GM12878 (cell line): ENCODE measurements around the gene FABP7. TPM values are rescaled to one million over a fixed set of nuclear protein-coding genes. Genes with fewer than 3 reads are reported as not detected.

Experiments used
- ATAC-seq: fragments of 200-7000 bp; cut with Tn5 transposase; 3 replicates; pipeline ENCODE4 v1.9.1; 2020; ENCODE audit warnings: mild to moderate bottlenecking, moderate library complexity
- BruUV-seq: library from RNA; stranded (reverse); fragments of 400-500 nt; replicated peaks from 2 replicates; lab custom pipeline; 2021; lab: Mats Ljungman, UMichigan
- CTCF ChIA-PET: fragments of 300-600 bp; sonication (Branson Sonifier 250); formaldehyde crosslinking; extraction: SDS; loops from one replicate; lab custom pipeline; 2021; ENCODE audit warnings: inconsistent platforms; lab: Yijun Ruan, JAX
- POLR2A ChIA-PET: fragments of 350-600 bp; formaldehyde crosslinking; extraction: SDS; loops from one replicate; lab custom pipeline; 2021; ENCODE audit warnings: inconsistent platforms; lab: Charles Lee
- RAD21 ChIA-PET: fragments of 300-600 bp; sonication (Branson Sonifier 250); formaldehyde crosslinking; loops from one replicate; lab custom pipeline; 2023; ENCODE audit warnings: antibody characterized with exemption; ENCODE audit not compliant: unreplicated experiment; lab: Charles Lee
- SMC1A ChIA-PET: fragments of 300-600 bp; sonication (Branson Sonifier 250); formaldehyde crosslinking; loops from one replicate; lab custom pipeline; 2023; ENCODE audit not compliant: unreplicated experiment, uncharacterized antibody; lab: Charles Lee
- DNase-seq: peaks from one replicate; pipeline ENCODE4 v3.0.0-alpha.2; 2011; ENCODE audit warnings: low read depth, low spot score
- FAIRE-seq: peaks from 3 replicates; lab custom pipeline; 2011; peaks lifted over from hg19 to GRCh38; lab: Jason Lieb, UNC
- H2AFZ ChIP-seq: 2 replicates; pipeline ENCODE4 v1.6.0; 2011; ENCODE audit warnings: low read depth, low read length, control low read depth; ENCODE audit not compliant: control insufficient read depth
- H3K27ac ChIP-seq: 2 replicates; pipeline ENCODE4 v1.5.1; 2011; ENCODE audit warnings: control low read depth; ENCODE audit not compliant: control insufficient read depth, insufficient read depth
- H3K27me3 ChIP-seq, 2 experiments: replicated peaks in 1 of 2; 2 replicates each; pipeline versions ENCODE4 v1.6.0 to v1.6.1; 2011; ENCODE audit warnings: low read length in 1 of 2; ENCODE audit not compliant: control insufficient read depth in 2 of 2, insufficient read depth in 2 of 2
- H3K36me3 ChIP-seq, 2 experiments: 2 replicates each; pipeline ENCODE4 v1.5.1; 2011; ENCODE audit warnings: low read length in 1 of 2; ENCODE audit not compliant: control insufficient read depth in 2 of 2, insufficient read depth in 2 of 2
- H3K4me1 ChIP-seq: 2 replicates; pipeline ENCODE4 v1.6.1; 2011; ENCODE audit warnings: mild to moderate bottlenecking, low read length, moderate library complexity, mixed read lengths; ENCODE audit not compliant: control insufficient read depth, insufficient read depth
- H3K4me2 ChIP-seq: 2 replicates; pipeline ENCODE4 v1.6.0; 2011; ENCODE audit warnings: control low read depth; ENCODE audit not compliant: control insufficient read depth, insufficient read depth
- H3K4me3 ChIP-seq: fragments of 200-600 bp; sonication (generic); 2 replicates; pipeline ENCODE4 v1.5.1; 2016
- H3K79me2 ChIP-seq: 2 replicates; pipeline ENCODE4 v1.6.0; 2011; ENCODE audit warnings: low read length; ENCODE audit not compliant: control insufficient read depth, insufficient read depth
- H3K9ac ChIP-seq: 2 replicates; pipeline ENCODE4 v1.8.0; 2011; ENCODE audit warnings: low read length, control low read depth, mixed read lengths; ENCODE audit not compliant: control insufficient read depth, insufficient read depth
- H3K9me3 ChIP-seq: replicated peaks from 3 replicates; pipeline ENCODE4 v1.5.1; 2011; ENCODE audit warnings: mild to moderate bottlenecking, low read length; ENCODE audit not compliant: control insufficient read depth, insufficient read depth
- H4K20me1 ChIP-seq: 2 replicates; pipeline ENCODE4 v1.6.0; 2011; ENCODE audit not compliant: control insufficient read depth, insufficient read depth
- ETV6 ChIP-seq, 2 experiments: fragments of 450-650 bp in 1 of 2; IDR thresholded peaks in 1 of 2; conservative IDR thresholded peaks in 1 of 2; 2 replicates each; pipeline ENCODE4 v1.6.1; 2014; ENCODE audit warnings: antibody characterized with exemption in 1 of 2, borderline replicate concordance in 1 of 2, low read depth in 1 of 2, mild to moderate bottlenecking in 1 of 2, moderate library complexity in 1 of 2
- MTA2 ChIP-seq: fragments of 450-650 bp; IDR thresholded peaks from 2 replicates; pipeline ENCODE4 v1.6.1; 2016; ENCODE audit warnings: low read depth, mild to moderate bottlenecking, moderate library complexity
- WGBS: methylation state at CpG from one replicate; pipeline ENCODE4 v1.1.6; 2016; ENCODE audit warnings: low lambda C conversion rate; ENCODE audit not compliant: insufficient replicate concordance, insufficient coverage; ENCODE audit errors: missing lambda C conversion rate; 5-methylcytosine and 5-hydroxymethylcytosine counted together
- in situ Hi-C: fragments of 300-500 bp; cut with MboI; formaldehyde crosslinking; loops from 9 replicates; pipeline ENCODE4 v1.14.3; 2018; ENCODE audit warnings: mixed read lengths
- intact Hi-C: fragments of 100-400 bp; cut with micrococcal nuclease; formaldehyde crosslinking; loops from one replicate; pipeline ENCODE4 v1.14.2; 2022; ENCODE audit not compliant: unreplicated experiment
- polyA plus RNA-seq, 11 experiments: library from polyadenylated mRNA; depleted of rRNA in 4 of 11; unstranded in 6 of 11; stranded (reverse) in 5 of 11; fragments of >200 nt; fragmentation: Nextera tagmentation in 4 of 11; fragmentation: Illumina TruSeq in 1 of 11; extraction: Ambion mirVana in 4 of 11; extraction: Trizol in 1 of 11; gene quantifications; 1 replicate in 1 of 11; 2 replicates in 10 of 11; pipeline versions ENCODE4 v1.2.1 to v1.2.3, GENCODE V29; 2011 to 2016; ENCODE audit warnings: inconsistent platforms in 2 of 11, missing spikeins in 2 of 11, low read depth in 1 of 11
- total RNA-seq, 4 experiments: library from RNA; depleted of rRNA in 3 of 4; stranded (reverse); fragments of >200 nt in 3 of 4; fragmentation: Illumina TruSeq in 1 of 4; extraction: Trizol in 1 of 4; gene quantifications; 2 replicates each; pipeline versions ENCODE4 v1.2.1 to v1.2.3, GENCODE V29; 2013 to 2021
- TF ChIP-seq, protein P1 (sequence below): IDR thresholded peaks from 2 replicates; pipeline ENCODE4 v1.6.1; 2011; ENCODE audit warnings: mild to moderate bottlenecking, low read depth, low read length, moderate library complexity; ENCODE audit not compliant: insufficient replicate concordance

FABP7 gene
- total and polyA plus RNA-seq, 10 of the 15 experiments (the other 5 are each of a cell fraction or from before 2014, with no cell fraction given): not detected

GRCh38 chr6:122730775-122731386 is 48.6 kb upstream of the FABP7 start (continued):
- TF ChIP-seq, protein P1, sequence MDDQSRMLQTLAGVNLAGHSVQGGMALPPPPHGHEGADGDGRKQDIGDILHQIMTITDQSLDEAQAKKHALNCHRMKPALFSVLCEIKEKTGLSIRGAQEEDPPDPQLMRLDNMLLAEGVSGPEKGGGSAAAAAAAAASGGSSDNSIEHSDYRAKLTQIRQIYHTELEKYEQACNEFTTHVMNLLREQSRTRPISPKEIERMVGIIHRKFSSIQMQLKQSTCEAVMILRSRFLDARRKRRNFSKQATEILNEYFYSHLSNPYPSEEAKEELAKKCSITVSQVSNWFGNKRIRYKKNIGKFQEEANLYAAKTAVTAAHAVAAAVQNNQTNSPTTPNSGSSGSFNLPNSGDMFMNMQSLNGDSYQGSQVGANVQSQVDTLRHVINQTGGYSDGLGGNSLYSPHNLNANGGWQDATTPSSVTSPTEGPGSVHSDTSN: no peak

GRCh38 chr6:122733259-122733658 is 46.3 kb upstream of the FABP7 start:
- 17% methylated on average over 4 of the region's 4 CpGs for WGBS
- no peaks in the 10 kb centered on the region for H4K20me1 ChIP-seq
- H3K27ac ChIP-seq: no peak overlapping the region
- RAD21 ChIA-PET: interaction anchor here (0.8 to 7.9 kb wide), 15 partner anchors 11 to 982 kb away, joined by 3 to 184 read pairs (median 6); partner anchors contain the start of genes FABP7 and SMPDL3A
- H3K9ac ChIP-seq: no peak overlapping the region
- H2AFZ ChIP-seq: no peak overlapping the region
- no peak overlapping the region for H3K4me3 ChIP-seq
- no peak for DNase-seq
- H3K27me3 ChIP-seq: no peaks in the 10 kb centered on the region
- H3K9me3 ChIP-seq: no peaks in the 10 kb centered on the region
- ATAC-seq: peak; percentile 66
- intact Hi-C loops: loop anchor here (5.0 kb wide), 1 partner anchor 256 kb away; no protein-coding TSS in a partner anchor
- no peaks in the 10 kb centered on the region for H3K4me1 ChIP-seq
- no peak overlapping the region for H3K4me2 ChIP-seq
- SMC1A ChIA-PET: interaction anchor here (0.8 to 13.0 kb wide), 19 partner anchors 8 to 648 kb away, joined by 3 to 237 read pairs (median 23); partner anchors contain the start of gene SMPDL3A
- H3K36me3 ChIP-seq: no peaks in the 10 kb centered on the region
- BruUV-seq: no TSS peak
- no peak for FAIRE-seq
- in situ Hi-C loops: no loop called here
- CTCF ChIA-PET: interaction anchor here (0.7 to 23.5 kb wide), 22 partner anchors 9 to 246 kb away, joined by 3 to 640 read pairs (median 6); partner anchors contain the start of gene SMPDL3A
- TF ChIP-seq MTA2 (peak; percentile 49; the same call in 1 of the 2 replicates), ETV6 (conservative IDR thresholded peaks at IDR 0.05 in 1 of 2, IDR thresholded peaks at IDR 0.05 in 1 of 2; ENCODE audit: borderline replicate concordance in 1 of 2, low read depth in 1 of 2) (no peak)
- H3K79me2 ChIP-seq: no peaks in the 10 kb centered on the region
- POLR2A ChIA-PET: interaction anchor here (0.9 kb wide), 2 partner anchors 105 to 106 kb away, joined by 3 read pairs; no protein-coding TSS in a partner anchor
